HG03175 (cell line): ENCODE results near the gene LIN7B.
A peak's percentile ranks its signal among the peaks of the same experiment; 100 is the strongest.
"Not testable (repeated sequence)": the region's sequence is repeated elsewhere in the genome, so short reads cannot be mapped to it uniquely, and the experiment has no call there.

Experiments used
- ATAC-seq: cut with Tn5 transposase; IDR thresholded peaks from one replicate; pipeline ENCODE4 v1.9.1; 2021; ENCODE audit warnings: mild to moderate bottlenecking, moderate library complexity; ENCODE audit not compliant: unreplicated experiment

The LIN7B gene, protein sequence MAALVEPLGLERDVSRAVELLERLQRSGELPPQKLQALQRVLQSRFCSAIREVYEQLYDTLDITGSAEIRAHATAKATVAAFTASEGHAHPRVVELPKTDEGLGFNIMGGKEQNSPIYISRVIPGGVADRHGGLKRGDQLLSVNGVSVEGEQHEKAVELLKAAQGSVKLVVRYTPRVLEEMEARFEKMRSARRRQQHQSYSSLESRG

DNA sequence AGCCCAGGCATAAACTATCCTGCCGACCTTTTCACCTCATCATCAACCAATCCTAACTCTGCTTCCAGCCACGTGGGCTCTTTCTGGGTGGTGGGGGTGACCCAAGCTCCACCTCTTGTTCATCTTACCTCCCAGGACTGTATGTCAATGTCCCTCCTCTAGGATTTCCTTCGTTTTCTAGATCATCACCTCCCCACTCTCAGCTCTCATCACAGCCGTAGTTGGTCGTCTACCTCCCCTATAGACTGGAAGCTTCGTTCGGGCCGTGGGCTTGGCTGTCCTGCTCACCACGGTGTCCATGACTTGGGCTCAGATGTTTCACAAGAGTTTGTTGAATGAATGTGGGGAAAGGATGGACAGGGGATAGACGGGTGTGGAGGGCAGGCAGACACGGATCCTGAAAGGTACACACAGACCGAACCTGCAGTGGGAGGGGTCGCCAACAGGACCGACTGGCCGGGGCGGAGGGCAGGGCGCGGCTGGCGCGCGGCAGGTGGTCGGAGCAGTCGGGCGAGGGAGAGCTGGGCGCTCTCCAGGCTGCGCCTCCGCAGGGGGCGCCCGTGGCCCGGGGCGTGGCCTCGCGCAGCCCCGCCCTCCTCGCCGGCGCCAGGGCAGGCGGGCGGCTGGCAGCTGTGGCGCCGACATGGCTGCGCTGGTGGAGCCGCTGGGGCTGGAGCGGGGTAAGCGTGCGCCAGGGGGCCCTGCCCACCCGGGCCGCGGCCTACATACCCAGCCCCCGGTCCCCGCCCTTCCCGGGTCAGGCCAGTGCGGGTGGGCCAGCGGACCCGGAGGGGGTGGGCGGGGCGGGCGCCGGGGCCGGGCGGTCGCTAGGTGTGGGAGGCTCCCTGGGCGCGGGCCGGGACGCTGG lies at the start of gene LIN7B:
Gene LIN7B (plus strand): TSS at position 609 of the 868 bp plus-strand sequence. CDS start 35 bp downstream, at position 644.
- ATAC-seq: peak; percentile 48

DNA sequence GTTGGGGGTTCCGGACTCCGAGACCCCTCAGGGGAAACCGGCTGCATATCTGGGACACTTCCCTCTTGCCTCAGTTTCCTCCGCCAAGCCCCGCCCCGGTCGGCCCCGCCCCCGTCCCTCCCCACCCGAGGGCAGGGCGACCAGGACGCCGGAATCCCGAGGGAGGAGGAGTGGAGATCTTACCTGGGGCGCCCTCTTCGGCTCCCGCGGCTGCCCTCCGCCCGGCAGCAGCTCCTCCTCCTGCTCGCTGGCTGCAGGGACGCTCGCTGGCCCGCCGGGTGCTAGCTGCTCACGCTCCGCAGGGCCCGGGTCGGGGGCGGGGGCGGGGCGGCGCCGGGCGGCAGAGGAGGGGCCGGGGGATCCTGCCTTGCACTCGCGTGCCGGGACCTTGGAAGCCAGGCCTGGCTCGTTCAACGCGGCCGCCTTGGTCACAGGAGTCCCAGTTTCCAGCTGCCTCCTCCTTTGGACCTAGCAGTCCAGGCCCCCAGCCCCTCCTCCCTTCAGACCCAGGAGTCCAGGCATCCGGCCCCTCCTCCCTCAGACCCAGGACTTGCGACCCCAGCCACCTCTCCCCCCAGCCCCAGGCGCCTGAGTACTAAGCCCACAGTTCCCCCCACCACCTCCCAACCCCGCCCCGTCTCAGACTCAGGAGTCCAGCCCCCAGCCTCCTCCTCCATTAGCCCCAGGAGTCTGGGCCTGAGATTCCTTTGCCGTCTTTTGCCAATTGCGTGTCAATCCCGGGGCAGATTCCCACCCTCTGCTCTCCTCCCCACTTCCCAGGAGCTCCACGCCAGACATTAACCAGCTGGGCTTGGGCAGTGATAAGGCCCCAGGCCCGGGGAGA lies 49.2 kb upstream of the LIN7B start, which contains the start of gene NTF4:
Gene NTF4 (minus strand): TSS at position 51 of the 844 bp plus-strand sequence. CDS start 2,821 bp downstream, outside the sequence.
- ATAC-seq: no peak

DNA sequence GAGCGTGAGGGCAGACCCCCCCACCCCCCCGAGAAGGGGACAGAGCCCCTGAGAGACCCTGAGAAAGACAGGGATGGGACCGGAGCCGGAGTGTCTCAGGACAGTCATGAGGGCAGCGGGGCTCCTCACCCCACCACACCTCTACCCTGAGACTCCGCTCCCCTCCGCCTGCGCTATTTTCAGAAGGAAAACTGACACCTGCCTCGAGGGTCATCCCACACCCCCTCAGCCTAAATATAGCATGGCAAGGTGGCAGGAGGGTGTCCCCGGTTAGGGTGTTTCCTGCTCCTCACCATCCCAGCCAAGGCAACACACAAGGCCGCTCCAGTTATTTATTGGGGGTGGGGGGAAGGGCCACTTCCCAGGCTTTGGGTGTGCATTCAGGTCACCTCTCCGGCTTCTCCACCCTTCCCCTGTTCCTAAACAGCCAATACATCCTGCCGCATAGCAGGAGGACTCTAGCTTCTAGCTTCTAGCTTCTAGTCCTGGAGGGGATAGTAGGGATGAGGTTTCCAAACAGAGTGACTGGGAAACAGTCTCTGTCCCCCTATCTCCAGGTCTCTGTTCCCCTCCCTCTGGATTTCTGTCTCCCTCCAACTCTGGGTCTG lies 48.2 kb upstream of the LIN7B start:
- no peak for ATAC-seq

DNA sequence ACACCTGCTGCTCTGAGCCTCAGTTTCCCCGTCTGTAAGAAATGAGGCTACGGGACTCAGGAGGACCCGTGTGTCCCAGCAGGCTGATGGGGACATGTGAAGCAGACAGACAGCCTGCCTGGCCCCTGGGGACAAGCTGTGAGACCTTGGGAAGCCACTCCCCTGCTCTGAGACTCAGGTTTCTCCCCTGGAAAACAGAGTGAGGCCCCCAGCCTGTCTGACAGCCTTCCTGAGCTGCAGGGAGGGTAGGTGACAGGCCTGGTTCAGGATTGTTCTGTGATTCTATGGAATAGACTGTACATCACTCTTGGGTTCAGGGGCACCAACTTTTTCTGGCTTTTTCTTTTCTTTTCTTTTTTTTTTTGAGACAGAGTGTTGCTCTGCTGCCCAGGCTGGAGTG lies 46.6 kb upstream of the LIN7B start:
- ATAC-seq: no peak

DNA sequence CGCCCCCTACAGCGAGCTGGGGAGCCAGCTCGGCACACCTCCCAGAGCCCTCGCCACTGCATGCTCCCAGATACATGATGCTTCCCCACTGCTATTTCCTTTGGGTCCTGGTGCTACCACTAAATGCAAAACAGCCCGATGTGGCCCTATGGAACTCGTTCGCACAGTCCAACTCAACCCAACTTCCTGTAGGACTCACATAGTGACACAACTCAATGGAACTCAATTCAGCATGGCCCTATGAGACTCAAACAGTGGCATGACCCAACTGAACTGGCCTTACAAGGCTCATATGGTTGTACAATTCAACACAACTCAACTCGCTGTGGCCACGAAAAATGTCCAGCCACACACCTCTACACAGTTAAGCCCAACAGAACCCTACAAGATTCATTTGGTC lies 45.1 kb upstream of the LIN7B start:
- ATAC-seq: no peak

DNA sequence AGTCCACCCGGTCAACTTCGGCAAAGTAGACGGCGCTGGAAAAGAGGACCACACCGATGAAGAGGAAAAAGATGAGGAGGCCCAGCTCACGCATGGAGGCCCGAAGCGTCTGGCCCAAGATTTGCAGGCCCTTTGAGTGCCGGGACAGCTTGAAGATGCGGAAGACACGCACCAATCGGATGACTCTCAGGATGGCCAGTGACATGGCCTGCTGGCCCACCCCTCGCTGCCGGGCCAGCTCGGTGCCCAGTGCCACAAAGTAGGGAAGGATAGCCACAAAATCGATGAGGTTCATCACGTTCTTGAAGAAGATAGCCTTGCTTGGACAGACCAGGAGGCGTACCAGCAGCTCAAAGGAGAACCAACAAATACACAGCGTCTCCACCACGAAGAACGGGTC lies 43.8 kb upstream of the LIN7B start:
- ATAC-seq: no peak

DNA sequence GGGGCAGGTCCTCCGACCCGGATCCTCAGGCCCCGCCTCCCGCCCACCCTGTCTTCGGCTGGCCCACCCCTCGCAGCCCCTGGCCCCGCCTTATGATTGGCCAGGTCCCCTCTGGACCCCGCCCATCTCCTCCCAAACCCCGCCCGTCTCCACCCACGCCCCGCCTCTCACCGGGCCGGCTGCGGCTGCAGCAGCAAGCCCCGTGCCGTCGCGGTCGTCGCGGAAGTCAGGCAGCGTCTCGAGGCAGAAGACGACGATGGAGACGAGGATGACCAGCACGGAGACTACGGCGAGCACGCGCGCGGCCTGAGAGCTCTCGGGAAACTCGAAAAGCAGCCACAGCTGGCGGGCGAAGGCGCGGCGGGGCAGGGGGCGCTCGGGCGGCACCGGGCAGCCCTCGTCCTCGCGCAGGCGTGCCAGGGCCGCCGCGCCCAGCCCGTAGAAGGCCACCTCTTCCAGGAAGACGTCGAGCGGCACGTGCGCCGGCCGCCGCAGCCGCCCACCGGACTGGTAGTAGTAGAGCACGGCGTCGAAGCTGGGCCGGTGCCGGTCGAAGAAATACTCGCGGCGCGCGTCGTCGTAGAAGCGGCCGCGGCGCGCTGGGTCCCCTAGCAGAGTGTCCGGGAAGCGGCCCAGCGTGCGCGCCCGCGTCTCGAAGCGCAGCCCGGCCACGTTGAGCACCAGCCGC lies 42.2 kb upstream of the LIN7B start:
- ATAC-seq: no peak

DNA sequence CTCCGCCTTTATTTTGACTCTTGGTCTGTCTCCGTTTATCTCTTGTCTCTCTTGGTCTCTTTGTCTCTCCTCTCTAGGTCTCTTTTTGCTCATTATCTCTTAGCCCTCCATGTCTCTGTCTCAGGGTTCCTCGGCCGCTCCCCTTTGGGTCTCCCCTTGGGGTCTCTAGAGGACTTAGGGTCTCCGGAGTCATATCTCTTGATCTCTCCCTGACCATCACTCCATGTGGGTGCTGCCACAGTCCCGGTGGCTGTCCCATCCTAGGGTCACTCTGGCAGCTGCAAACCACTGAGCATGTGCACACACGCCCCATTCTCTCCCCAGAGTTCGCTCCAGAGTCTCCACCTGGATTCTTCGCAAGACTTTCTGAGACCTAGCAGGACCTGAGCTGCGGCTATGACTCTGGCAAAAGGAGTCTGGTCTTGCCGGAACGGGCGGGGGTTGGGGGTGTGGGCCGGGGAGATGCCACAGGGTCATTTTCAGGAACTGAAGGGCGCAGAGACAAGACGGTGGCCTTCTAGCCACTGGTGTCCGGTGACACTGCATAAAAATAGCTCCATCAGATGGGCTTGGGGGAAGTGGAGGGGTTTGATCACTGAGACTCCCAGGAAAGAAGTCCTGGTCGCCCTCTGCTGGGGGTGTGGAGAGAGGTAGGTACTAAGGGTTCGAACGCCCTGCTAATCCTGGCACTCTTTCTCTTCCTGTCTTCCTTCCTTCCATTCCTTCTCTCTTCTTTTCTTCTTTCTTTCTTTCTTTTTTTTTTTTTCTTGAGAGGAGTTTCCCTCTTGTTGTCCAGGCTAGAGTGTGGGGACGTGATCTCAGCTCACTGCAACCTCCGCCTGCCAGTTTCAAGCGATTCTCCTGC lies 40.4 kb upstream of the LIN7B start:
- no peak for ATAC-seq

DNA sequence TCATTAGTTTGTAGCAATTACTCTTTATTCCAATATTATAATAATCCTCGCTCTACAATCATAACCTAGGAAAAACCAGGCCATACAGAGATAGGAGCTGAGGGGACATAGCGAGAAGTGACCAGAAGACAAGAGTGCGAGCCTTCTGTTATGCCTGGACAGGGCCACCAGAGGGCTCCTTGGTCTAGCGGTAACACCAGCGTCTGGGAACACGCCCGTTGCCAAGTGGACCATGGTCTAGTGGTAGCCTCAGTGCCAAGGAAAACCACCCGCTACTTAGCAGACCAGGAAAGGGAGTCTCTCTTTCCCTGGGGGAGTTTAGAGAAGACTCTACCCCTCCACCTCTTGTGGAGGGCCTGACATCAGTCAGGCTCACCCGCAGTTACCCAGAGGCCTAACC lies 39.3 kb upstream of the LIN7B start:
- not testable (repeated sequence) for ATAC-seq

DNA sequence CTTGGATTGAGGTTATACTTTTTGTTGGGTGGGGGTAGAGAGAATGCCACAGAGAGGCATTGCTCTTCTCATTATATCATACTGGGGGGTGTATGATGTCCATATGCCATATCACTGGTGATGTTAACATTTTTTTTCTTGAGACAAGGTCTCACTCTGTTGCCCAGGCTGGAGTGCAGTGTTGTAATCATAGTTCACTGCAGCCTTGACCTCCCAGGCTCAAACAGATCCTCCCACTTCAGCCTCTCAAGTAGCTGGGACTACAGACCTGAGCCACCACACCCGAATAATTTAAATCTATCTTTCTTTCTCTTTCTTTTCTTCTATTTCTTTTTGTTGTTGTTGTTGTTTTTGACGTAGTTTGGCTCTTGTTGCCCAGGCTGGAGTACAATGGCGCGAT lies 33.8 kb upstream of the LIN7B start:
- ATAC-seq: no peak

DNA sequence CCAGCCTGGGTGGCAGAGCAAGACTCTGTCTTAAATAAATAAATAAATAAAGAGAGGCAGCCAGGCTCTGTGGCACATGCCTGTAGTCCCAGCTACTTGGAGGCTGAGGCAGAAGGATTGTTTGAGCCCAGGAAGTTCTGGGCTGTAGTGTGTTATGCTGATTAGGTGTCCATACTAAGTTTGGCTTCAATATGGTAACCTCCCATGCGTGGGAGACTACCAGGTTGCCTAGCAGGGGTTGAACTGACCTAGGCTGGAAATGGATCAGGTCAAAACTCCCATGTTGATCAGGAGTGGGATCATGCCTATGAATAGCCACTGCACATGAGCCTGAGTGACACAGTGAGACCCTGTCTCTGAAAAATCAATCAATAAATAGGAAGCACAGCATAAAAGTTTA lies 32.9 kb upstream of the LIN7B start:
- ATAC-seq: no peak

DNA sequence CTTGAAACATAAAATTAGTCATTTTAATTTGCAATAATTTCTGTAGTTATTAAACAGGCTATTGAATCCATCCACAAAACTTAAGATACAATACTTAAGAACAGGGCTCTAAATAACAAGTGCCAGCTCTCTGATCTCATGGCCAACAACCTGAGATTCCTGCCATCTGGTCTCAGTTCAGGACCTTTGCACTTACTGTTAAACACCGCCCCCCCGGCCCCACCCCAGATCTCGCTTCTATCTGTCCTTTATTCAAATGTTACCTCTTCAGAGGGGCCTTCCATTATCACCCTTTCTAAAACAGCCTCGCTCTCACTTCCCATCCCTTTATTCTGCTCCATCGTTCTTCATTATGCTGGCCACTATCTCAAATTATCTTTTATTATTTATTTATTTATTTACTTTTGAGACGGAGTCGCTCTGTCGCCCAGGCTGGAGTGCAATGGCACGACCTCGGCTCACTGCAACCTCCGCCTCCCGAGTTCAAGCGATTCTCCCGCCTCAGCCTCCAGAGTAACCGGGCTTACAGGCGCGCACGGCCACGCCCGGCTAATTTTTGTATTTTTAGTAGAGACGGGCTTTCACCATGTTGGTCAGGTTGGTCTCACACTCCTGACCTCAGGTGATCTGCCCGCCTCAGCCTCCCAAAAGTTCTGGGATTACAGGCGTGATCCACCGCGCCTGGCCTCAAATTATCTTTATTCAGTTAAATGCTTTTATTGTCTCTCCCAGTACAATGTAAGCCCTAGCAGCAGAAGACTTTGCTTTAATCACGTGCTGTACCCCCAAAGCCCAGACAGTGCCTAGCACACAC lies 29.8 kb upstream of the LIN7B start:
- no peak for ATAC-seq

DNA sequence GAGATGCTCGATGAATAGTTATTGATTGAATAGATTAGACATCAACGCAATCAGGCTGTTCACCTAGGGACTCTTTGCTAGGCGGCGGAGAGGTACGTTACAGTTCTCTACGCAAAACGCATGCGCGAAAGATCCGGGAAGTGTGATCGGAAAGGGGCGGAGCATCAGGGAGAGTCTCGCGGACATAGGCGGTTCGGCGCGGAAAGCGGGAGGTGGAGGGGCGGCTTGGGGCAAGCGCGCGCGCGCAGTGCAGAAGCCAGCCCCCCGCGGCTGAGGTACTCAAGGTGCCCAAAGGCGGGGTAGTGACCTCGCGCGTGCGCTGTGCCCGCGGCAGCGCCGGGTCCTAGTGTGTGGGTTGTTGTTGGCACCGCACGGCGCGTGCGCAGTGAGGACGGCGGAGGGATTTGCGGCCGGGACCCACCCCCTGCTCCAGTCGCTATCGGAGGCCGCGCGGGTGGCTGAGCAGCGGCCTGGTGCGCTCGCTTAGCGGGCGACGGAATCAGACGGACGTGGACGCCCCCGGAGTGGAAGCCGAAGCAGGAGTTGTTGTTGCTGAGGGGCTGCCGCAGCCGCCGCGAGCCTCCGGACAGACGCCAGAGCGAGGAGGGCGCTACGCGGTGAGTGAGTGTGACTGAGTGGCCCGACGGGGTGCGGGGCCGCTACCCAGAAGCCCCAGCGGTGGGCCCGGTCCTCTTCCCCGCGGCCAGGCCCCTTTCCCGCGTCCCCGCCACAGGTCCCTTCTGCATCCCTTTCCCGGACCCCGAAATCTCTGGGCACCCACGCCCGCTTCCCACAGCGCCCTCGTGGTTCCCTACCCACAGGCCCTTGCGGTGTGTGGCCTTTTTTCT lies 28.9 kb upstream of the LIN7B start, which contains the start of gene SNRNP70:
Gene SNRNP70 (plus strand): TSS at position 432 of the 848 bp plus-strand sequence. CDS start 964 bp downstream, outside the sequence.
- peak; percentile 83 for ATAC-seq

DNA sequence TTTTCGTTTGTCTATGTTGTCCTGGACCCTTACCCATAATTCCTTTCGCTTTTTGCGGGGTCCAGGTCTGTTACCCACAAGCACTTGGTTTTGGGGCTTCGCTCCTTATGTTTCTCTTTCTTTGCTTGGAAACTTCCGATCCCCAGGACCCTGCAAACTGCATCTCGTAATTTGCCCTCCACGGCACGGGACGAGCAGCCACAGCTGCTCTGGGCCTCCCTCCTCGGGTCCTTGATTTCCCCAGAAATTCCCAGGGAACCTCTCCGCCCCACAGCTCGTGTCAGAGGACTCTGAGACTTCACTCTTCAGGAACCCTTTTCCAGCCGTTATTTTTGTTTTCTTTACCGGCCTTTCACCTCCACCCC lies 28.3 kb upstream of the LIN7B start:
- no peak for ATAC-seq

DNA sequence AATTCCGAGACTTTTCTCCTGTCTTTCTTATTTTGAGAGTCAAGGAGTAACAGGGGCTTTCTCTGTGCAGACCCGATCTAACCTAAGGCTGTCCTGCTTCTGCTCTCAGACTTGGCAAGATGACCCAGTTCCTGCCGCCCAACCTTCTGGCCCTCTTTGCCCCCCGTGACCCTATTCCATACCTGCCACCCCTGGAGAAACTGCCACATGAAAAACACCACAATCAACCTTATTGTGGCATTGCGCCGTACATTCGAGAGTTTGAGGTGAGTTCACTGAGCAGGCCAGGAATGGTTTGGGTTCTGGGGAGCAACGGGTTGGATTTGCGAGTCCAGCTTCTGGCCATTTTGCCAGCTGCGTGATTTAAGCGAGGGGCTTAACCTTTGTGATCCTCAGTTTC lies 27.9 kb upstream of the LIN7B start:
- no peak for ATAC-seq

DNA sequence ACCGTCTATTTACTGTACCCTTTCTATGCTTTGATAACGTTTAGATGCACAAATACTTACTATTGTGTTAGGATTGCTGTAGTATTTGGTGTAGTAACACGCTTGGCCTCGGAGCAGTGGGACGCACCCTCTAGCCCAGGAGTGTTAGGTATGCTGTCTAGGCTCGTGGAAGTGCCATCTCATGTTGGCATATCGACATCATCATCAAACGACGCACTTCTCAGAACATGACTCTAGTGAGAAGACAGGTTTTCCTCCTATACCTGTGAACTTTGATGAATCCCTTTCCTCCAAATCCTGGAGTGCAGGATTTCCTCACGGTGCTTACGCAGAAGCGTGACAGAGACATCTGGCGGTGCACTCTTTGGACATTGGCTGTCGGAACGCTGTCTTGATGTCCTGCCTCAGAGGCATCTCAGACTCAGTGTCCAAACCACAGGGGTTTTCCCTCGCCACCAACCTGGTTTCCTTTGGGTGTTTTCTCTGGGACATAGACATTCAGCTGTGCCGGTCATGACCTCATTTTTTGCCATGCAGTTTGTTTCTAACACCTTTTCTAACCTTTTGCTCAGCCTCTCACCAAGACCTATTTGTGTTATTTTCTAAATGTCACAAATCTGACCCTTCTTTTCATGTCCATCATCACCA lies 22.7 kb upstream of the LIN7B start:
- ATAC-seq: no peak

DNA sequence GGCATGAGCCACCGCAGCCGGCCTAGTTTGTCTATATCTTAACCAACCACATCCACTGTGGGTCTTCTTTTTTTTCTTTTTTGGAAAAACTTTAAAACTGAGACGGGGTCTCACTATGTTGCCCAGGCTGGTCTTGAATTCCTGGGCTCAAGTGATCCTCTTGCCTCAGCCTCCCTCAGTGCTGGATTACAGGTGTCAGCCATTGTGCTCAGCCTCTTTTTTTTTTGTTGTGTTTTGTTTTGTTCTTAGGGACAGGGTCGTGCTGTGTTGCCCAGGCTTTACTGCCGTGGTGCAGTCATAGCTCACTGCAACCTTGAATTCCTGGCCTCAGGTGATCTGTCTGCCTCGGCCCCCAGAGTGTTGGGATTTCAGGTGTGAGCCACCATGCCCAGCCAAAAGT lies 21.5 kb upstream of the LIN7B start:
- ATAC-seq: no peak
